WTC11 (cell line): Measurements from ENCODE around the gene ABAT. TPM values are rescaled to one million over a fixed set of nuclear protein-coding genes. Genes with fewer than 3 reads are reported as not detected.

Experiments used
- ATAC-seq: fragments of 200-7000 bp; cut with Tn5 transposase; 2 replicates; pipeline ENCODE4 v1.10.0; 2021; ENCODE audit warnings: mild to moderate bottlenecking, moderate library complexity
- CTCF ChIA-PET: fragments of 300-600 bp; sonication (Branson Sonifier 250); formaldehyde crosslinking; loops from one replicate; lab custom pipeline; 2021; ENCODE audit warnings: antibody characterized with exemption; lab: Charles Lee
- POLR2A ChIA-PET: fragments of 350-600 bp; sonication (Branson Sonifier 250); formaldehyde crosslinking; loops from one replicate; lab custom pipeline; 2021; ENCODE audit warnings: antibody characterized with exemption; lab: Charles Lee
- DNase-seq: peaks from one replicate; pipeline ENCODE4 v3.0.0; 2021; ENCODE audit warnings: low spot score
- H3K27ac Mint-ChIP-seq: 2 replicates; pipeline ENCODE4 v1.8.0; 2021; ENCODE audit warnings: mixed read lengths
- H3K27me3 Mint-ChIP-seq: 2 replicates; pipeline ENCODE4 v1.8.0; 2021; ENCODE audit warnings: low read depth, mild to moderate bottlenecking, moderate library complexity, mixed read lengths
- H3K36me3 Mint-ChIP-seq: 2 replicates; pipeline ENCODE4 v1.8.0; 2021; ENCODE audit warnings: mixed read lengths
- H3K4me1 Mint-ChIP-seq: 2 replicates; pipeline ENCODE4 v1.8.0; 2022; ENCODE audit warnings: mixed read lengths
- H3K4me3 Mint-ChIP-seq: 2 replicates; pipeline ENCODE4 v1.8.0; 2021; ENCODE audit warnings: mild to moderate bottlenecking, moderate library complexity, mixed read lengths
- H3K9me3 Mint-ChIP-seq: 2 replicates; pipeline ENCODE4 v1.8.0; 2021; ENCODE audit warnings: mixed read lengths
- ATF1 ChIP-seq: sonication (generic); formaldehyde crosslinking; IDR thresholded peaks from 2 replicates; pipeline ENCODE4 v1.8.1; 2023; ENCODE audit warnings: mild to moderate bottlenecking, moderate library complexity, missing genetic modification reagents
- CREM ChIP-seq: sonication (generic); formaldehyde crosslinking; IDR thresholded peaks from 2 replicates; pipeline ENCODE4 v1.8.1; 2022; ENCODE audit warnings: mild to moderate bottlenecking, missing genetic modification reagents, moderate library complexity
- ELF4 ChIP-seq: sonication (generic); formaldehyde crosslinking; IDR thresholded peaks from 2 replicates; pipeline ENCODE4 v1.8.1; 2022; ENCODE audit warnings: low read depth, mild to moderate bottlenecking, moderate library complexity, missing genetic modification reagents
- ETV6 ChIP-seq: sonication (generic); formaldehyde crosslinking; IDR thresholded peaks from 2 replicates; pipeline ENCODE4 v1.8.1; 2022; ENCODE audit warnings: mild to moderate bottlenecking, missing genetic modification reagents
- FOXJ3 ChIP-seq: sonication (generic); formaldehyde crosslinking; IDR thresholded peaks from 2 replicates; pipeline ENCODE4 v1.9.0; 2021; ENCODE audit warnings: missing genetic modification reagents, mild to moderate bottlenecking, borderline replicate concordance
- GTF2I ChIP-seq: fragments of 250-450 bp; sonication (Bioruptor Pico); conservative IDR thresholded peaks from 2 replicates; pipeline ENCODE4 v1.4.0; 2021; ENCODE audit warnings: mild to moderate bottlenecking
- JAZF1 ChIP-seq: fragments of 250-450 bp; sonication (Bioruptor Pico); IDR thresholded peaks from 2 replicates; pipeline ENCODE4 v1.9.0; 2021; ENCODE audit warnings: moderate library complexity, mild to moderate bottlenecking, inconsistent platforms
- KAT7 ChIP-seq: sonication (generic); formaldehyde crosslinking; IDR thresholded peaks from 2 replicates; pipeline ENCODE4 v1.8.1; 2023; ENCODE audit warnings: missing genetic modification reagents, mild to moderate bottlenecking, borderline replicate concordance
- MYBL2 ChIP-seq: sonication (generic); formaldehyde crosslinking; IDR thresholded peaks from 2 replicates; pipeline ENCODE4 v1.8.1; 2023; ENCODE audit warnings: mild to moderate bottlenecking, moderate library complexity, missing genetic modification reagents
- NFE2L1 ChIP-seq: sonication (generic); formaldehyde crosslinking; IDR thresholded peaks from 2 replicates; pipeline ENCODE4 v1.8.1; 2023; ENCODE audit warnings: missing genetic modification reagents
- NR1H2 ChIP-seq: sonication (generic); formaldehyde crosslinking; IDR thresholded peaks from 2 replicates; pipeline ENCODE4 v1.9.0; 2021; ENCODE audit warnings: mild to moderate bottlenecking, moderate library complexity, missing genetic modification reagents
- SP1 ChIP-seq: sonication (generic); formaldehyde crosslinking; conservative IDR thresholded peaks from 2 replicates; pipeline ENCODE4 v1.8.1; 2022; ENCODE audit warnings: missing genetic modification reagents
- TCF7 ChIP-seq: sonication (generic); formaldehyde crosslinking; IDR thresholded peaks from 2 replicates; pipeline ENCODE4 v1.8.0; 2022; ENCODE audit warnings: mild to moderate bottlenecking, low read depth, missing genetic modification reagents, moderate library complexity
- ZBTB21 ChIP-seq: sonication (generic); formaldehyde crosslinking; IDR thresholded peaks from 2 replicates; pipeline ENCODE4 v1.8.1; 2023; ENCODE audit warnings: mild to moderate bottlenecking, missing genetic modification reagents, borderline replicate concordance
- ZNF263 ChIP-seq: sonication (generic); formaldehyde crosslinking; IDR thresholded peaks from 2 replicates; pipeline ENCODE4 v1.8.1; 2022; ENCODE audit warnings: low read depth, mild to moderate bottlenecking, moderate library complexity, missing genetic modification reagents
- ZNF396 ChIP-seq: fragments of 250-450 bp; sonication (Bioruptor Pico); IDR thresholded peaks from 2 replicates; pipeline ENCODE4 v1.8.0; 2021; ENCODE audit warnings: mild to moderate bottlenecking, moderate library complexity, borderline replicate concordance
- total RNA-seq: library from RNA; stranded (reverse); gene quantifications from 3 replicates; pipeline ENCODE4 v1.2.3, GENCODE V29; 2021
- TF ChIP-seq, protein P1 (sequence below): sonication (generic); formaldehyde crosslinking; IDR thresholded peaks from 2 replicates; pipeline ENCODE4 v1.8.1; 2022; ENCODE audit warnings: missing genetic modification reagents, borderline replicate concordance
- TF ChIP-seq, protein P2 (sequence below): sonication (generic); formaldehyde crosslinking; IDR thresholded peaks from 2 replicates; pipeline ENCODE4 v1.8.0; 2022; ENCODE audit warnings: mild to moderate bottlenecking, missing genetic modification reagents
- TF ChIP-seq, protein P3 (sequence below): sonication (generic); formaldehyde crosslinking; IDR thresholded peaks from 2 replicates; pipeline ENCODE4 v1.8.0; 2022; ENCODE audit warnings: mild to moderate bottlenecking, missing genetic modification reagents
- TF ChIP-seq, protein P4 (sequence below): fragments of 250-450 bp; sonication (Bioruptor Pico); IDR thresholded peaks from 2 replicates; pipeline ENCODE4 v2.1.2; 2022; ENCODE audit warnings: mild to moderate bottlenecking, moderate library complexity
- TF ChIP-seq, protein P5 (sequence below): sonication (generic); formaldehyde crosslinking; IDR thresholded peaks from 2 replicates; pipeline ENCODE4 v1.8.1; 2023; ENCODE audit warnings: mild to moderate bottlenecking, missing genetic modification reagents
- TF ChIP-seq, protein P6 (sequence below): sonication (generic); formaldehyde crosslinking; conservative IDR thresholded peaks from 2 replicates; pipeline ENCODE4 v1.8.1; 2022; ENCODE audit warnings: mild to moderate bottlenecking, missing genetic modification reagents

The ABAT gene
- total RNA-seq, 1 experiment from 2014 or later: 6.6 TPM

DNA sequence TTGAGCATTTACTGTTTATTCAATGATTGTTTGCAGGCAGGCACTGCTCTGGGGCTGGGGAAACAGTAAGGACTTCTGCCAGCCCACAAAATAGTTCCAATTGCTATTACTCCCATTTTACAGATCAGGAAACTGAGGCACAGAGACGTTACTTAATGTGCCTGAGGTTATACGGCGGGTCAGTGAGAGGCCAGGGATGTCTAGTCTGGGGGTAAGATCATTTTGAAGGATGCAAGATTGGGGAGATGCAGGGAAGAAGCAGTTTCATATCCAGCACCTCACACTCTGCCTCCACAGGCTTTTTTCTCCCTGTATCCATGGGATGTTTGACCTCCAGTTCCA, 46.5 kb downstream of the ABAT start:
- no peak overlapping the region for H3K27ac Mint-ChIP-seq
- ChIA-PET POLR2A (no interaction called here), CTCF (interaction anchor here (1.0 to 1.3 kb wide), 2 partner anchors 71 to 330 kb away, joined by 3 to 4 read pairs; no protein-coding TSS in a partner anchor)
- no peaks in the 10 kb centered on the region for H3K36me3 Mint-ChIP-seq
- TF ChIP-seq, protein P1, sequence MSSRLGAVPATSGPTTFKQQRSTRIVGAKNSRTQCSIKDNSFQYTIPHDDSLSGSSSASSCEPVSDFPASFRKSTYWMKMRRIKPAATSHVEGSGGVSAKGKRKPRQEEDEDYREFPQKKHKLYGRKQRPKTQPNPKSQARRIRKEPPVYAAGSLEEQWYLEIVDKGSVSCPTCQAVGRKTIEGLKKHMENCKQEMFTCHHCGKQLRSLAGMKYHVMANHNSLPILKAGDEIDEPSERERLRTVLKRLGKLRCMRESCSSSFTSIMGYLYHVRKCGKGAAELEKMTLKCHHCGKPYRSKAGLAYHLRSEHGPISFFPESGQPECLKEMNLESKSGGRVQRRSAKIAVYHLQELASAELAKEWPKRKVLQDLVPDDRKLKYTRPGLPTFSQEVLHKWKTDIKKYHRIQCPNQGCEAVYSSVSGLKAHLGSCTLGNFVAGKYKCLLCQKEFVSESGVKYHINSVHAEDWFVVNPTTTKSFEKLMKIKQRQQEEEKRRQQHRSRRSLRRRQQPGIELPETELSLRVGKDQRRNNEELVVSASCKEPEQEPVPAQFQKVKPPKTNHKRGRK (CRISPR knock-in tag): no peak
- TF ChIP-seq TCF7 (no peak), KAT7 (CRISPR knock-in tag) (no peak), ETV6 (CRISPR knock-in tag) (no peak), JAZF1 (CRISPR knock-in tag) (no peak), CREM (CRISPR knock-in tag) (no peak), ATF1 (CRISPR knock-in tag) (no peak), NR1H2 (CRISPR knock-in tag) (no peak), ELF4 (no peak), ZNF263 (no peak)
- TF ChIP-seq, protein P2, sequence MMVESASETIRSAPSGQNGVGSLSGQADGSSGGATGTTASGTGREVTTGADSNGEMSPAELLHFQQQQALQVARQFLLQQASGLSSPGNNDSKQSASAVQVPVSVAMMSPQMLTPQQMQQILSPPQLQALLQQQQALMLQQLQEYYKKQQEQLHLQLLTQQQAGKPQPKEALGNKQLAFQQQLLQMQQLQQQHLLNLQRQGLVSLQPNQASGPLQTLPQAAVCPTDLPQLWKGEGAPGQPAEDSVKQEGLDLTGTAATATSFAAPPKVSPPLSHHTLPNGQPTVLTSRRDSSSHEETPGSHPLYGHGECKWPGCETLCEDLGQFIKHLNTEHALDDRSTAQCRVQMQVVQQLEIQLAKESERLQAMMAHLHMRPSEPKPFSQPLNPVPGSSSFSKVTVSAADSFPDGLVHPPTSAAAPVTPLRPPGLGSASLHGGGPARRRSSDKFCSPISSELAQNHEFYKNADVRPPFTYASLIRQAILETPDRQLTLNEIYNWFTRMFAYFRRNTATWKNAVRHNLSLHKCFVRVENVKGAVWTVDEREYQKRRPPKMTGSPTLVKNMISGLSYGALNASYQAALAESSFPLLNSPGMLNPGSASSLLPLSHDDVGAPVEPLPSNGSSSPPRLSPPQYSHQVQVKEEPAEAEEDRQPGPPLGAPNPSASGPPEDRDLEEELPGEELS (CRISPR knock-in tag): no peak
- no peaks in the 10 kb centered on the region for H3K9me3 Mint-ChIP-seq
- no peaks in the 10 kb centered on the region; the same call in 1 of the 2 replicates for H3K4me1 Mint-ChIP-seq
- no peak for ATAC-seq
- no peaks in the 10 kb centered on the region for H3K27me3 Mint-ChIP-seq
- no peak overlapping the region for H3K4me3 Mint-ChIP-seq
- DNase-seq: no peak

DNA sequence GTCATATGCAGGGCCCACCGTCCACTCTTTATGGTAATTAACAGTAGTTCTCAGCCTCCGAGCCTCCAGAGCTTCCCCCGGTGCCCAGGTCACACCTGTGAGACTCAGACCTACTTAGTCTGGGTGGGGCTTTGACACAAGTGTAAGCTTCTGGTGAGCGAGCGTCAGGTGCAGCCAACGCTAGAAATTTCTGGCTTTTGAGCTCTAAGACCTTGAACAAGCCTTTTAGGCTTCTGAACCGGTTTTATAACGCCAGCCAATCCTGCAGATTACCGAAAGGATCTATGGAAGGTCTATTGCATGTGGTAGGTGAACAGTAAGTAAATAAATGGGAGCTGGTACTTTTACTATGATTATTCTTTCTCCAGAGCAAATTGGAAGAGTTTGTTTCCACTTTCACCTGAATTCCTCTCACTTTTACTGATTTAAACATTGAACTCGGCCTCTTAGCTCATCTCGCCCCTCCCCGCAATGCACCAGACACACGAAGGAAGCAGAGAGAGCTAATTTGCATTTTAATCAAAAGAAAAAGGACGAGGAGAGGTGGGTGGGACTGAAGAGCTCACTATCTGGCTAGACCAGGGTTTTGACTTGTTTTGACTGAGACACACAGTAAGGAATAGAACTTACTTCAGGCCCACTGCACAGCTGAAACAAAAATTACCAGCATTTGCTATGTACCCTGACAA, 47.1 kb downstream of the ABAT start:
- ATAC-seq (peak; percentile 39; the same call in 1 of the 2 replicates), DNase-seq (no peak)
- H3K9me3 Mint-ChIP-seq: no peaks in the 10 kb centered on the region
- TF ChIP-seq MYBL2 (no peak), ZBTB21 (CRISPR knock-in tag) (no peak), SP1 (CRISPR knock-in tag) (no peak)
- POLR2A ChIA-PET: interaction anchor here (0.6 to 1.1 kb wide), 2 partner anchors 21 to 148 kb away, joined by 3 to 4 read pairs; partner anchors contain the start of gene CARHSP1
- H3K4me3 Mint-ChIP-seq: no peak overlapping the region
- H3K27me3 Mint-ChIP-seq: no peaks in the 10 kb centered on the region
- H3K27ac Mint-ChIP-seq: 0 out of 2 replicates have a peak overlapping the region, but pooled peaks have one; percentile 50
- CTCF ChIA-PET: interaction anchor here (0.6 to 1.3 kb wide), 5 partner anchors 9 to 159 kb away, joined by 3 to 6 read pairs (median 4); no protein-coding TSS in a partner anchor
- no peaks in the 10 kb centered on the region; the same call in 1 of the 2 replicates for H3K4me1 Mint-ChIP-seq
- H3K36me3 Mint-ChIP-seq: no peaks in the 10 kb centered on the region

DNA sequence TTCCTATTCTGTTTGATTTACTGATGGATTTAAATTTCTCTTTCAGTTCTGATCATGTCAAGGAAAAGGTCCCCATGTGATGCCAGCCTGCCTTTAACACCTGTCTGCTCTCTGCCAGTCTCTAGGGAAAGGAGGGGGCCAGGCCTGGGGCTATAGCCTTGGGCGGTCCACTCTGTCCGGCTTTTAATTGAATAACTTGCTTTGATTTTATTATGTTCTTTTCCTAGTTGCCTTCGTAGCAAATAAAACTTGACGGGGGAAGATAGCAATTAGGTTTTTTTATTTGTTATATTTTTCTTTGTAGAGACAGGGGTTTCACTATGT, 47.6 kb downstream of the ABAT start:
- H3K9me3 Mint-ChIP-seq: no peaks in the 10 kb centered on the region
- ATAC-seq: no peak
- no peaks in the 10 kb centered on the region for H3K27me3 Mint-ChIP-seq
- no peaks in the 10 kb centered on the region; the same call in 1 of the 2 replicates for H3K4me1 Mint-ChIP-seq
- no peak overlapping the region for H3K4me3 Mint-ChIP-seq
- ChIA-PET POLR2A (interaction anchor here (1.1 kb wide), 1 partner anchor 21 kb away, joined by 4 read pairs; no protein-coding TSS in a partner anchor), CTCF (interaction anchor here (1.0 to 1.3 kb wide), 3 partner anchors 9 to 70 kb away, joined by 3 to 6 read pairs (median 4); no protein-coding TSS in a partner anchor)
- H3K27ac Mint-ChIP-seq: no peak overlapping the region
- TF ChIP-seq JAZF1 (CRISPR knock-in tag) (no peak), NFE2L1 (CRISPR knock-in tag) (no peak), FOXJ3 (CRISPR knock-in tag) (no peak), GTF2I (CRISPR knock-in tag) (no peak), ZNF396 (no peak)
- TF ChIP-seq, protein P3, sequence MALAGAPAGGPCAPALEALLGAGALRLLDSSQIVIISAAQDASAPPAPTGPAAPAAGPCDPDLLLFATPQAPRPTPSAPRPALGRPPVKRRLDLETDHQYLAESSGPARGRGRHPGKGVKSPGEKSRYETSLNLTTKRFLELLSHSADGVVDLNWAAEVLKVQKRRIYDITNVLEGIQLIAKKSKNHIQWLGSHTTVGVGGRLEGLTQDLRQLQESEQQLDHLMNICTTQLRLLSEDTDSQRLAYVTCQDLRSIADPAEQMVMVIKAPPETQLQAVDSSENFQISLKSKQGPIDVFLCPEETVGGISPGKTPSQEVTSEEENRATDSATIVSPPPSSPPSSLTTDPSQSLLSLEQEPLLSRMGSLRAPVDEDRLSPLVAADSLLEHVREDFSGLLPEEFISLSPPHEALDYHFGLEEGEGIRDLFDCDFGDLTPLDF (CRISPR knock-in tag): no peak
- TF ChIP-seq, protein P4, sequence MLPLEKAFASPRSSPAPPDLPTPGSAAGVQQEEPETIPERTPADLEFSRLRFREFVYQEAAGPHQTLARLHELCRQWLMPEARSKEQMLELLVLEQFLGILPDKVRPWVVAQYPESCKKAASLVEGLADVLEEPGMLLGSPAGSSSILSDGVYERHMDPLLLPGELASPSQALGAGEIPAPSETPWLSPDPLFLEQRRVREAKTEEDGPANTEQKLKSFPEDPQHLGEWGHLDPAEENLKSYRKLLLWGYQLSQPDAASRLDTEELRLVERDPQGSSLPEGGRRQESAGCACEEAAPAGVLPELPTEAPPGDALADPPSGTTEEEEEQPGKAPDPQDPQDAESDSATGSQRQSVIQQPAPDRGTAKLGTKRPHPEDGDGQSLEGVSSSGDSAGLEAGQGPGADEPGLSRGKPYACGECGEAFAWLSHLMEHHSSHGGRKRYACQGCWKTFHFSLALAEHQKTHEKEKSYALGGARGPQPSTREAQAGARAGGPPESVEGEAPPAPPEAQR: no peak
- TF ChIP-seq, protein P5, sequence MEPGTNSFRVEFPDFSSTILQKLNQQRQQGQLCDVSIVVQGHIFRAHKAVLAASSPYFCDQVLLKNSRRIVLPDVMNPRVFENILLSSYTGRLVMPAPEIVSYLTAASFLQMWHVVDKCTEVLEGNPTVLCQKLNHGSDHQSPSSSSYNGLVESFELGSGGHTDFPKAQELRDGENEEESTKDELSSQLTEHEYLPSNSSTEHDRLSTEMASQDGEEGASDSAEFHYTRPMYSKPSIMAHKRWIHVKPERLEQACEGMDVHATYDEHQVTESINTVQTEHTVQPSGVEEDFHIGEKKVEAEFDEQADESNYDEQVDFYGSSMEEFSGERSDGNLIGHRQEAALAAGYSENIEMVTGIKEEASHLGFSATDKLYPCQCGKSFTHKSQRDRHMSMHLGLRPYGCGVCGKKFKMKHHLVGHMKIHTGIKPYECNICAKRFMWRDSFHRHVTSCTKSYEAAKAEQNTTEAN (CRISPR knock-in tag): no peak
- TF ChIP-seq, protein P1 (CRISPR knock-in tag): no peak
- TF ChIP-seq, protein P6, sequence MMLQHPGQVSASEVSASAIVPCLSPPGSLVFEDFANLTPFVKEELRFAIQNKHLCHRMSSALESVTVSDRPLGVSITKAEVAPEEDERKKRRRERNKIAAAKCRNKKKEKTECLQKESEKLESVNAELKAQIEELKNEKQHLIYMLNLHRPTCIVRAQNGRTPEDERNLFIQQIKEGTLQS (CRISPR knock-in tag): no peak
- no peak for DNase-seq
- H3K36me3 Mint-ChIP-seq: no peaks in the 10 kb centered on the region
